OCI-LY3 (cell line): Measurements from ENCODE around the gene SPATA31D1.

Source experiments
- CTCF ChIP-seq: fragments of 200-600, 300-600 bp; sonication (generic); IDR thresholded peaks from 2 replicates; pipeline ENCODE4 v1.5.1; 2014; ENCODE audit warnings: antibody characterized with exemption, low read length, low read depth
- EZH2phosphoT487 ChIP-seq: fragments of 200-600 bp; shearing (Covaris generic); IDR thresholded peaks from 2 replicates; pipeline ENCODE4 v1.6.1; 2018; ENCODE audit warnings: antibody characterized with exemption, mixed run types, low read depth

GRCh38 chr9:81981883-81982282 is 6.7 kb upstream of the SPATA31D1 start:
- no peak for TF ChIP-seq CTCF
- TF ChIP-seq EZH2phosphoT487, result no peak
